GM21515 (cell line): Measurements from ENCODE around the gene C1orf53.

ENCODE experiments used
- ATAC-seq: cut with Tn5 transposase; IDR thresholded peaks from one replicate; pipeline ENCODE4 v1.9.1; 2021; ENCODE audit not compliant: unreplicated experiment

C1orf53 gene

DNA sequence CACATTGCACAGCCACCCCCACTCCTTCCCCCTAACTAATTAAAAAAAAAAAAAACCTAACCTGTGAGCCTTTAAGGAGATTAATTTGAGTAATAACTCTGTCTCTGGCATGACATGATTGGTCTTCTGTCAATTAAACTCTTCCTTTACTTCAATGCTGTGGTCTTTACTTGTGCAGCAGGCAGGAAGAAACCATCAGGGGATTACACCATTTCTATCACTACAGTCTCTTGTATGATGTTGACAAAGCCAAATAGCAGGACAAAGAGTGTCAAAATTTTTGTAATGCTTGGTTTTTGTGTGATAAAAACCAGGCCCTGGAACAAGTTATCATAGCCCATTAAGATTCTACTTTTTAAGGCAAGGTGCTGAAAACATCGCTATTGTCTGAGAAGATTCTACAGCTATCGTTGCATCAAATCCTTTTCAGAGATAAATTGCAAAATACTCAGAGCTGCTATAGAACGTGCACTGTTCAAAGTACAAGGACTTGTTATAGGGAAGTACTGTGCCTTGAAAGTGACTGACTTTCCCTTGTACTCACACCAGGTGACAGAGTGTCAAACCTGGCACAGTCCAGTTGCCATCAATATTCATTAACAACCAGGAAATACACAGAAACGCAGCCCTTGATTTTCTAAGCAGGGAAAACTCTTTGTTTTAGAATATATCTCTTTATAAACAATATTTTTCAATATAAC, 52.4 kb downstream of the C1orf53 start:
- no peak for ATAC-seq

DNA sequence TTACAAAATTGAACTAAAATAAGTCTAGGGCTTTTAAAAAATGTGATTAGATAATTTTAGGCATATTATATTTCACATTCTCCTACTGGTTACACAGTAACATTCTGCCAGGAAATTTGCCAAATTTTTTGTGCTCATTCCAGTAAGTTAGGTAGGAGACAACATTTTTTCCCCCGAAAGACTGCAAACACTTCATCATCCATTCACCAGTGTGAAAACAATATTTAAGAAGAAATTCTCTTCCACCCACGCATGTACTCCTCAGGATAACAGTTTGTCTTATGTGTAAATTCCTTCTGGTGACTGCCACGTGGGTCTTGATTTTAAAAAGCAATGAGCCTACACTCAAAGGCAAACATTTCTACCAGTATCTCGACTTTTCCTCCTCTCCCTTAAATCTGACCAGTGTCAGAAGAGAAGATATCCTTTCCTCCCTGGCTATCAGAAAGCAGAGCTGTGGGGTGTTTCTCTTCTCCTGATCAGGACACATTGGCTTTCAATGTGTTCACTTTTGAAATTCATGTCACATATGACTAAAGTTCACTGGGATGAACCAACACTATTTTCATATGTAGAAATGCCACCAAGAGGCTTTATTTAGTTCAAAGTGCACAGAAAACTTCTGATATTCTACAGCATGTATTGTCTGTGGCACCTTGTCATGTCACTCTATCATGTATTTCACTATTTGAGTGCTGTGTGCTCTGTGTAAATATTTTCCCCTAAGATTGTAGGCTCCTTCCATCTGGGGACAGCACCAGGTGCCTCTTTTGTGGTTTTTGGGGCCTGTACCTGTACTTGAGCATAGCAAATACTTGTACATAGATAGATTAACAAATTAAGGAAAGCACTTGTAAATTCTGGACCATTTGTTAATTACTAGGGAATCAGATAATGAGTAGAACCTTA, 53.3 kb downstream of the C1orf53 start:
- no peak for ATAC-seq
